GM18507 (cell line): Measurements from ENCODE around the gene KLK10.
"Not testable (repeated sequence)": the region's sequence is repeated elsewhere in the genome, so short reads cannot be mapped to it uniquely, and the experiment has no call there.

Experiments used
- DNase-seq: peaks from one replicate; pipeline ENCODE4 v3.0.0; 2011; ENCODE audit warnings: low read depth; ENCODE audit not compliant: insufficient read length; ENCODE audit errors: extremely low spot score
- FAIRE-seq: peaks from 2 replicates; lab custom pipeline; 2011; peaks lifted over from hg19 to GRCh38; lab: Jason Lieb, UNC

Gene KLK10

GRCh38 chr19:51005248-51005647 is 14.3 kb downstream of the KLK10 start:
- DNase-seq: no peak
- no peak for FAIRE-seq

DNA sequence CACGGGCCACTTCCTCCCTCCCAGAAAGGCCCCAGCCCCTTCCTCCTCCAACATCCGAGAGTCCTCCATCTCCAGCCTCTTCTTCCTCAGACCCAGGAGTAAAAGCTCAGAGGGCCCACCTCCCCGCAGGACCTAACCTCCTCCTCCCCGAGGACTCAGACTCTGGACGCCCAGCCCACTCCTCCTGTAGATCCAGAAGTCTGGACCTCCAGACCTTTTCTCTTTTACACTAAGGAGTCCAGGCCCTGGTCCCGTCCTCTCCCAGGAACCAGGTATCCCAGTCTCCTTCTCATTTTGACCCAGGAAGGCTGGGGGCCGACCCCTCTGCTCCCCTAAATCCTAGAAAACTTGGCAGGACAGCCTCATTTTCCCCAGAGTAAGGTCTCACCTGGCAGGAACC is 16.2 kb downstream of the KLK10 start:
- no peak for FAIRE-seq
- no peak for DNase-seq

DNA sequence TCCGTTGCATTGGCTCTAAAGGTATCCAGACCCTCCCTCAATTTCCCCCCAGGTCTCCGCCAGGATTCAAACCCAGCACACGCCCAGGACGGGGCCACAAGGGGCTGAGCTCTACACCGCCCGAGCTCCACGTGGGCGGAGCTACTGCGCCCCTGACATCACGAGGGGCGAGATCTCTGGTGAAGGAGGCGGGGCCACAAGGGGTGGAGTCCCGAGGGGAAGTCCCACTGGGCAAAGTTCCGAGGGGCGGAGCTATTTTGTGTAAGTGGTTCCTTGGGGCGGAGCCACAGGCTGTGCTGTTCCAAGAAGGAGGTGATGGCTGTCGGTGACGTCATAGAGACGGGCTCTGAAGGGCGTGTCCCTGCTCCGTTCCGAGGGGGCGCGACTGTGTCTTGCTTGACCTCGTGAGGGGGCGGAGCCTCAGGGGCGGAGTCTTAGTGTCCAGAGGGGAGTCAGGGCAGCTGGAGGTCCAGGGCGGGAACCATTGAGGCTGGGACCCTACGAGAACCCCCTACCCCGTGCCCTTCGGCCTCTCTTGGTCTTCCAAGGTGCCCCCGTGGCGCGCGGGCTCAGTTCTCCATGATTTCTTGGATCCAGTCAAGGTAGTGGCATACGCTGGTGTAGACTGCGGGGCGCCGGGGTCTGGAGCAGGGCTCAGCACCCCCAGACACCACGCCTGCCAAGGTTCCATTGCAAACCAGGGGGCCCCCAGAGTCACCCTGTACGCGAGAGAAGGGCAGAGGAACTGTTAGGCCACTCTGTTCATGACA is 16.8 kb downstream of the KLK10 start:
- DNase-seq: no peak
- FAIRE-seq: no peak

GRCh38 chr19:51002089-51002532 is 17.4 kb downstream of the KLK10 start:
- FAIRE-seq: no peak

DNA sequence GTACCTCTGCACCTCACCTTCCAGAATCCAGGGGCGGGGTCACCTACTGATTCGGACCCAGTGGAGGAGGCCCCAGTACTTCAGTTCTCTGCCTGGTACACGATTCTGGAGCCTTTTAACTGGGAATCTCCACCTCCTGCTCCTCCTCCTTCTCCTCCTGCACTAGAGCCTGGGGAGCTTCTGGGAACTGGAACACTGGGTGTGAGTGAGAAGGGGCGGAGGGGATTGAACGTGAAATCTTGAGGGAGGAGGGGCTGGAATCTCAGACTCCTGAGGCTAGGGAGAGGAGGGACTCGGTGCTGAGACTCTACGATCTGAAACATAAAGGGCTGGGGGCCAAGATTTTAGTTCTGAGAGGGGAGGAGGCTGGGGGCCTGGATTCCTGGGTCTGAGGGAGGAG is 18.0 kb downstream of the KLK10 start, which contains the start of gene KLK8:
TSS of gene KLK8 (minus strand) at position 90 of the 400 bp plus-strand sequence. CDS start 437 bp downstream, outside the sequence.
- FAIRE-seq: no peak
- DNase-seq: no peak

More at GRCh38 chr19:51002089-51002532, 17.4 kb downstream of the KLK10 start:
- no peak for DNase-seq

GRCh38 chr19:51000981-51001380 is 18.5 kb downstream of the KLK10 start:
- DNase-seq (no peak), FAIRE-seq (no peak)

DNA sequence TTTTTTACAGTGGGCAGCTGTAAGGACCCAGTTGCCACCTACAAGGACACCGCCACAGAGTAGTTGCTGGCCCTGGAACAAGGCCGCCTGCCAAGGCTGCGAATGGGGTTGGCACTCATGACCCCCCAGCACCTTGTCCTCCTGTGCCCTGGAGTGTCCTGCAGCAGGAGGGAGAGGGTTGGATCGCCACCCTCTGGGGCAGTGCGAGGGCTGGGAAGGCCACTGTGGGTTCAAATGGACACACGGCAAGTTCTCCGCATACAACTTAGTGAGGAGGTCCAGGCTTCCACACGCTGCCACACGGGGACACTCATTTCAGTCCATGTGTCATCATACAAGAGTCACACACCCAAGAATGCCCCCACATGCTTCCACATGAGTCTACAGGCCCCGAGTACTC is 19.1 kb downstream of the KLK10 start:
- DNase-seq: no peak
- FAIRE-seq: no peak

- FAIRE-seq (no peak), DNase-seq (no peak)
These were observed 20.8 kb downstream of the KLK10 start for GRCh38 chr19:50998686-50999085.

GRCh38 chr19:50998061-50998460 is 21.4 kb downstream of the KLK10 start:
- DNase-seq (no peak), FAIRE-seq (no peak)

GRCh38 chr19:50994129-50994528 is 25.4 kb downstream of the KLK10 start:
- DNase-seq (no peak), FAIRE-seq (no peak)

DNA sequence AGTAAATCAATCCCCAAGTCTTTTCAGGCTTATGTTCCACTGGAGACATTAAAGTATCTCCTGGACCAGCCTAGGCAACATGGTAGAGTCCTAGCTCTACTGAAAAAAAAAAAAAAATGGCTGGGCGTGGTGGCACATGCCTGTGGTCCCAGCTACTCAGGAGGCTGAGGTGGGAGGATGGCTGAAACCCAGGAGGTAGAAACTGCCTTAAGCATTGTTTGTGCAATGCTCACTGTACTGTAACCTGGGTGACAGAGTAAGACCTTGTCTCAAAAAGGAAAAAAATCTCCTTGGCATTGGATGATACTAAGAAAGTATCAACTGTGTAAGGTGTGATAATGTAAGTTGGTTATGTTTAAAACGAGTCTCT is 26.9 kb downstream of the KLK10 start:
- FAIRE-seq (no peak), DNase-seq (no peak)

- FAIRE-seq: not testable (repeated sequence)
These were observed 35.1 kb downstream of the KLK10 start for GRCh38 chr19:50984416-50984815.

GRCh38 chr19:50983625-50984292 is 35.8 kb downstream of the KLK10 start, which contains the start of gene KLK7:
Gene KLK7 (minus strand): TSS chr19:50983917. CDS start chr19:50982399, 1,518 bp downstream.
- no peak for DNase-seq
- FAIRE-seq: no peak

More at GRCh38 chr19:50984416-50984815, 35.1 kb downstream of the KLK10 start:
- not testable (repeated sequence) for DNase-seq

DNA sequence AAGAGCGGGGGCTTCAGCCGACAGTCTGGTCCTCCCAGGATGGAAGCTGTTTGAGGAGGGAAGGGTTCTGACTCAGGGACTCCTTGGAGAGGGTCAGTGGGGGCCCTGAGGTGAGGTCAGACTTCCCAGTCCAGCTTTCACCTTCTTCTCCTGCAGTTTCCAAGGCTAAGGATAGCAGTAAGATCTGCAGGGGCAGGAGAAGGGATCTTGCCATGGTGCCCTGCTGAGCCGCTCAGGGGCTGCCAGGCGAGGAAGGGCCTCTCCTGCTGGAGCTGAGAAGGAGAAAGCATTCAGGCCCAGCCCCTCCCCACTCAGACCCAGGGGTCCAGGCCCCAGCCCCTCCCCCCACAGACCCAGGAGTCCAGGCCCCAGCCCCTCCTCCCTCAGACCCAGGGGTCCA is 37.3 kb downstream of the KLK10 start:
- FAIRE-seq (no peak), DNase-seq (no peak)

DNA sequence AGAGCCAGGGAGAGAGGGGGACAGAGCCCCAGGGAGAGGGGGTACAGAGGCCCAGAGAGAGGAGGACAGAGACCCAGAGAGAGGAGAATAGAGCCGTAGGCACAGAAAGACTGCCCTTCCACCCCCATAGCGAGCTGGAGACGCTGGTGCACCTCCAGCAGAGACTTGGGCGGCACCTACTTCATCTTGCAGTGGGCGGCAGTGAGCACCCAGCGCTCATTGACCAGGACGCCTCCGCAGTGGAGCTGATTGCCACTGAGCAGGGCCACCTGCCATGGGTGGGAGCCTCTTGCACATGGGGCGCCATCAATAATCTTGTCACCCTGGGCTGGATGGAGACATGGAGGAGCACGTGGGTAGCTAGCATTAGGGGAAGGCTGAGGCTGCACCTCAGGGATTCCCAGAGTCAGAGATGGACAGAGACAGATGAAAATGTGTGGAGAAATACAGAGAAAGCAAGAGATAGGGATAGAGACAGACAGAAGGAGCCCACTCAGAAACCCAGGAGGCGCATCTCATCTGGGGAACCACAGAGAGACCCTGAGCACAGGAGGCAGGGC is 37.8 kb downstream of the KLK10 start:
- no peak for DNase-seq
- FAIRE-seq: no peak

DNA sequence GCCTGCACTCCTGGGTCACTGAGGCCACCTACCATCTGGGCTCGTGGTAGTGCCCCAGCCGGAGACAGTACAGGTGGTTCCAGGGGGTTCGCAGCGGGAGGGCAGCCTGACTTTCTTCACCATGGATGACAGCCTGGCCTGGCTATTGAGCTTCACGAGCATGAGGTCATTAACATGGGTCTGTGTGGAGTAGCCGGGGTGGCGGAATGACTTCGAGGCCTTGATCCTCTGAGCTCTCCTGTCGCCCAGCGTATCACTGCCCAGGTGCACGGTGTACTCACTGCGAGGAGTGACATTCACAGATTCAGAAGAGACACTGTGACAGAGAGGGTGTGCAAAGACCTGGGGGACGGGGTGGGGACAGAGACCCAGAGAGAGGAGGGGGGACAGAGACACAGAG is 39.3 kb downstream of the KLK10 start:
- DNase-seq: no peak
- no peak for FAIRE-seq

GRCh38 chr19:50979758-50980157 is 39.8 kb downstream of the KLK10 start:
- no peak for DNase-seq
- no peak for FAIRE-seq

GRCh38 chr19:50978772-50979390 is 40.6 kb downstream of the KLK10 start:
- DNase-seq (no peak), FAIRE-seq (no peak)

- DNase-seq (no peak), FAIRE-seq (no peak)
These were observed 41.9 kb downstream of the KLK10 start for GRCh38 chr19:50977626-50978025.

DNA sequence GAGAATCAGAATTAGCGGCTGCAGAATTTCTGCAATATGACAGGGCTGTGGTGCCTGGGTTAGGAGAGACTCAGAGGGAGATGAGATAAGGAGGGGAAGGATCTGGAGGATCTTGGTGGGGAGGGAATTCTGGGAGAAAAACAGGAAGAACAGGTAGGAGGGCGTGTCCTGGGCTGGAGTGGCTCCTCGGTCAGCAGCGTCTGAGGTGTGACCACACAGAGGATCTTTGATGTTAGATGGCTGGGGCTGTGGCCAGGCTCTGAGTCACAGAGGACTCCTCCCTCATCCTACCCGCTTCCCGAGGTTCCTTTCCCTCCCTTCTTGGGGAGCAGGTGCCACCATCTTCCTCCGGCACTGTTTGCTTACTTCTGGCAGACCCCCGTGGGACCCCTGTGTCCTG is 43.7 kb downstream of the KLK10 start:
- no peak for DNase-seq
- FAIRE-seq: no peak
